ENCODE measurements around the gene MEOX2.

The MEOX2 gene

DNA sequence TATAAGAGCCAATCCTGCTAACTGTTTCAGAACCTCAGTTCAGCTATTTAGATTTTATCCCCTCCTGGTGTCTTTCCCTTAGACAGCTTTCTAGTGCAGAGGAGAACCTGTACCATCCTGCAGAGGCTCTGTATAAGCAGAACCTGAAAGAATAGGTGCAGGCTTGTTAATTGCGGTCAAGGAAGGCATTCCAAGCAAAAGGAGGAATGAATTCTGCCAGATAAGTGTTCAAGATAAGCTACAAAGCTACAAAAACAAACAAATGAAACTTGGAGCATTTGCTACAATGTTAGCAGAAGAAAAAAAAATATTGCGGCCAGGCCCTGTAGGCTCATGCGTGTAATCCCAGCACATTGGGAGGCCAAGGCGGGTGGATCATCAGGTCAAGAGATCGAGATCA is 92.0 kb downstream of the MEOX2 start:
- Histone ChIP-seq H4K20me1 (ENCODE audit: insufficient read depth, low read length) (no peaks in the 10 kb centered on the region), H3K27me3 (replicated peaks; ENCODE audit: insufficient read depth, low read length) (no peaks in the 10 kb centered on the region), H3K4me2 (ENCODE audit: low read depth, low read length) (no peak overlapping the region), H3F3A (ENCODE audit: insufficient read depth, low read length) (no peaks in the 10 kb centered on the region), H3K79me2 (ENCODE audit: low read length) (no peaks in the 10 kb centered on the region), H3K9me2 (replicated peaks; ENCODE audit: insufficient read depth, low read length) (no peaks in the 10 kb centered on the region), H3K4me1 (ENCODE audit: low read length) (no peaks in the 10 kb centered on the region), H3K4me3 (ENCODE audit: low read length) (no peak overlapping the region), H3K27ac (ENCODE audit: low read length) (no peak overlapping the region), H2AFZ (ENCODE audit: low read length) (no peak overlapping the region), H3K36me3 (replicated peaks; ENCODE audit: insufficient read depth, low read length) (no peaks in the 10 kb centered on the region), H3K9ac (ENCODE audit: low read length) (no peak overlapping the region), H3K9me3 (replicated peaks; ENCODE audit: insufficient read depth, low read length) (no peaks in the 10 kb centered on the region)
- TF ChIP-seq EZH2 (optimal IDR thresholded peaks at IDR 0.05; ENCODE audit: low read depth, low read length): no peak
- no peak for TF ChIP-seq EZH2phosphoT487 (IDR thresholded peaks at IDR 0.05; ENCODE audit: low read length)
- no peak for TF ChIP-seq CTCF (IDR thresholded peaks at IDR 0.05; ENCODE audit: low read length)
- no peak for DNase-seq

DNA sequence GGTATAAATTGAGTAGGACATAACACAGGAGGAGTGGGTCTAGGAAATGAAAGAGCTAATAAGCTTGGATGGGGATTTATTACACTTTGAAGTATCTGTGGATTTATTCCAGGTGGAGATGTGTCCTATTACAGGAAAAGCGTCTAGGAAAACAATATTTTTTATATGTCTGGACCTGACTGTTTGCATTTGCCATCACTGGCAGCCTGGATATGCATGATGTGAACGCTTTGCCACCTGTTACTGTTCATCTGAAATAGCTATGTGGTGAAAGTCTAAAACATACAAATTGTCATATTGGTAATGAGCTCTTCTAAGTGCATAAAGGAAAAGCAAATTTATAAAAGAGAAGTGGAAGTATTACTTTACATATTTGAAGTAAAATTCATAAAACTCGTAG is 93.1 kb downstream of the MEOX2 start:
- Histone ChIP-seq H3K9me2 (replicated peaks; ENCODE audit: insufficient read depth, low read length) (no peaks in the 10 kb centered on the region), H3K9me3 (replicated peaks; ENCODE audit: insufficient read depth, low read length) (no peaks in the 10 kb centered on the region), H3K9ac (ENCODE audit: low read length) (no peak overlapping the region), H3F3A (ENCODE audit: insufficient read depth, low read length) (no peaks in the 10 kb centered on the region), H4K20me1 (ENCODE audit: insufficient read depth, low read length) (no peaks in the 10 kb centered on the region), H3K4me3 (ENCODE audit: low read length) (no peak overlapping the region), H3K36me3 (replicated peaks; ENCODE audit: insufficient read depth, low read length) (no peaks in the 10 kb centered on the region), H3K4me2 (ENCODE audit: low read depth, low read length) (no peak overlapping the region), H2AFZ (ENCODE audit: low read length) (no peak overlapping the region), H3K27me3 (replicated peaks; ENCODE audit: insufficient read depth, low read length) (no peaks in the 10 kb centered on the region), H3K79me2 (ENCODE audit: low read length) (no peaks in the 10 kb centered on the region), H3K4me1 (ENCODE audit: low read length) (no peaks in the 10 kb centered on the region), H3K27ac (ENCODE audit: low read length) (no peak overlapping the region)
- TF ChIP-seq CTCF (IDR thresholded peaks at IDR 0.05; ENCODE audit: low read length) (no peak), EZH2 (optimal IDR thresholded peaks at IDR 0.05; ENCODE audit: low read depth, low read length) (no peak)
- DNase-seq: no peak

GRCh38 chr7:15586266-15586665 is 100.2 kb downstream of the MEOX2 start:
- H2AFZ ChIP-seq (ENCODE audit: low read length): no peak overlapping the region
- no peak overlapping the region for H3K9ac ChIP-seq (ENCODE audit: low read length)
- no peak overlapping the region for H3K4me2 ChIP-seq (ENCODE audit: low read depth, low read length)
- no peak overlapping the region for H3K4me3 ChIP-seq (ENCODE audit: low read length)
- peaks cover 8% of the 10 kb centered on the region for H3K4me1 ChIP-seq (ENCODE audit: low read length)
- H3K27ac ChIP-seq (ENCODE audit: low read length): no peak overlapping the region
- H3K36me3 ChIP-seq (replicated peaks; ENCODE audit: insufficient read depth, low read length): no peaks in the 10 kb centered on the region
- H3K9me2 ChIP-seq (replicated peaks; ENCODE audit: insufficient read depth, low read length): no peaks in the 10 kb centered on the region
- no peaks in the 10 kb centered on the region for H3K27me3 ChIP-seq (replicated peaks; ENCODE audit: insufficient read depth, low read length)
- no peaks in the 10 kb centered on the region for H3K9me3 ChIP-seq (replicated peaks; ENCODE audit: insufficient read depth, low read length)
- H3F3A ChIP-seq (ENCODE audit: insufficient read depth, low read length): no peaks in the 10 kb centered on the region
- TF ChIP-seq EZH2phosphoT487 (IDR thresholded peaks at IDR 0.05; ENCODE audit: low read length) (no peak), CTCF (IDR thresholded peaks at IDR 0.05; ENCODE audit: low read length) (no peak), EZH2 (optimal IDR thresholded peaks at IDR 0.05; ENCODE audit: low read depth, low read length) (no peak)
- no peaks in the 10 kb centered on the region for H3K79me2 ChIP-seq (ENCODE audit: low read length)
- no peaks in the 10 kb centered on the region for H4K20me1 ChIP-seq (ENCODE audit: insufficient read depth, low read length)
- no peak for DNase-seq

Measured in MM.1S (cell line).